ENCODE results near the gene CEACAM5.

Gene CEACAM5

GRCh38 chr19:41718761-41719160 lies 10.3 kb downstream of the CEACAM5 start:
- no peak overlapping the region for H3K4me3 Mint-ChIP-seq
- no peak overlapping the region for H3K27ac Mint-ChIP-seq
- H3K4me1 Mint-ChIP-seq, result no peaks in the 10 kb centered on the region
- H3K9me3 Mint-ChIP-seq, result peaks cover 25% of the 10 kb centered on the region
- no peak for TF ChIP-seq CTCF (IDR thresholded peaks at IDR 0.05; ENCODE audit: unreplicated experiment in 3 of 3)
- H3K27me3 Mint-ChIP-seq (ENCODE audit: low read depth), result no peaks in the 10 kb centered on the region
- no peaks in the 10 kb centered on the region for H3K36me3 Mint-ChIP-seq (ENCODE audit: low read depth)

- no peaks in the 10 kb centered on the region for H3K27me3 Mint-ChIP-seq (ENCODE audit: low read depth)
- no peaks in the 10 kb centered on the region for H3K36me3 Mint-ChIP-seq (ENCODE audit: low read depth)
- no peak overlapping the region for H3K27ac Mint-ChIP-seq
- peaks cover 21% of the 10 kb centered on the region for H3K9me3 Mint-ChIP-seq
- TF ChIP-seq CTCF (IDR thresholded peaks at IDR 0.05; ENCODE audit: unreplicated experiment in 3 of 3), result no peak
- no peaks in the 10 kb centered on the region for H3K4me1 Mint-ChIP-seq
- no peak overlapping the region for H3K4me3 Mint-ChIP-seq
These were observed 11.7 kb downstream of the CEACAM5 start for GRCh38 chr19:41720103-41720502.

GRCh38 chr19:41726493-41726892 lies 18.1 kb downstream of the CEACAM5 start:
- Mint-ChIP-seq H3K27ac (no peak overlapping the region), H3K36me3 (ENCODE audit: low read depth) (no peaks in the 10 kb centered on the region), H3K4me1 (no peaks in the 10 kb centered on the region), H3K4me3 (no peak overlapping the region), H3K9me3 (peaks cover 3% of the 10 kb centered on the region), H3K27me3 (ENCODE audit: low read depth) (peaks cover 4% of the 10 kb centered on the region)
- TF ChIP-seq CTCF (IDR thresholded peaks at IDR 0.05; ENCODE audit: unreplicated experiment in 3 of 3), result no peak

- peaks cover 12% of the 10 kb centered on the region for H3K27me3 Mint-ChIP-seq (ENCODE audit: low read depth)
- H3K9me3 Mint-ChIP-seq, result peaks cover 6% of the 10 kb centered on the region
- H3K36me3 Mint-ChIP-seq (ENCODE audit: low read depth), result no peaks in the 10 kb centered on the region
- H3K4me3 Mint-ChIP-seq, result no peak overlapping the region
- TF ChIP-seq CTCF (IDR thresholded peaks at IDR 0.05; ENCODE audit: unreplicated experiment in 3 of 3), result no peak
- H3K27ac Mint-ChIP-seq, result no peak overlapping the region
- H3K4me1 Mint-ChIP-seq, result no peaks in the 10 kb centered on the region
These were observed 25.7 kb downstream of the CEACAM5 start for GRCh38 chr19:41734156-41734555.

GRCh38 chr19:41734585-41734984 lies 26.2 kb downstream of the CEACAM5 start:
- Mint-ChIP-seq H3K4me3 (no peak overlapping the region), H3K27me3 (ENCODE audit: low read depth) (peaks cover 12% of the 10 kb centered on the region), H3K36me3 (ENCODE audit: low read depth) (no peaks in the 10 kb centered on the region), H3K27ac (no peak overlapping the region), H3K9me3 (peaks cover 6% of the 10 kb centered on the region), H3K4me1 (no peaks in the 10 kb centered on the region)
- TF ChIP-seq CTCF (IDR thresholded peaks at IDR 0.05; ENCODE audit: unreplicated experiment in 3 of 3), result no peak

- Mint-ChIP-seq H3K36me3 (ENCODE audit: low read depth) (no peaks in the 10 kb centered on the region), H3K27me3 (ENCODE audit: low read depth) (peaks cover 12% of the 10 kb centered on the region), H3K4me1 (no peaks in the 10 kb centered on the region), H3K4me3 (no peak overlapping the region), H3K9me3 (peaks cover 6% of the 10 kb centered on the region), H3K27ac (no peak overlapping the region)
- no peak for TF ChIP-seq CTCF (IDR thresholded peaks at IDR 0.05; ENCODE audit: unreplicated experiment in 3 of 3)
These were observed 26.7 kb downstream of the CEACAM5 start for GRCh38 chr19:41735071-41735600.
